Transverse colon (tissue), 3 donors: Measurements from ENCODE around the gene ADGB.

Source experiments
- CTCF ChIP-seq, 5 experiments: fragments of 200-600 bp in 3 of 5; fragments of 450-650 bp in 2 of 5; sonication (generic) in 3 of 5; IDR thresholded peaks; 1 replicate in 2 of 5; 2 replicates in 3 of 5; pipeline ENCODE4 v1.5.1; 2016 to 2017; ENCODE audit warnings: antibody characterized with exemption in 5 of 5, inconsistent platforms in 3 of 5, mild to moderate bottlenecking in 2 of 5, moderate library complexity in 1 of 5
- EP300 ChIP-seq: sonication (generic); formaldehyde crosslinking; IDR thresholded peaks from one replicate; pipeline ENCODE4 v1.6.1; 2017; ENCODE audit warnings: antibody characterized with exemption, low read depth

GRCh38 chr6:146551545-146551944 is 47.2 kb upstream of the ADGB start:
- no peak for TF ChIP-seq EP300
- TF ChIP-seq CTCF (IDR thresholded peaks at IDR 0.05): no peak
